Adipose tissue (tissue), 3 donors: ENCODE data around the gene BRAP. TPM values are rescaled to one million over a fixed set of nuclear protein-coding genes. Genes with fewer than 3 reads are reported as not detected.
"Not testable (repeated sequence)": the region's sequence is repeated elsewhere in the genome, so short reads cannot be mapped to it uniquely, and the experiment has no call there.

Experiments
- H3K27ac ChIP-seq: one replicate; pipeline ENCODE4 v1.5.1; 2013; ENCODE audit warnings: low read depth, low read length
- WGBS, 3 donors: extraction: QIAGEN DNeasy Blood & Tissue Kit; methylation state at CpG; one replicate each; pipeline ENCODE4 v1.1.7; 2013; 5-methylcytosine and 5-hydroxymethylcytosine counted together
- polyA plus RNA-seq, 3 donors: library from polyadenylated mRNA; stranded (reverse); fragments of 200-250 nt; gene quantifications; one replicate each; pipeline ENCODE4 v1.2.3, GENCODE V29; 2013
- donor health status: healthy with polysubstance abuse.
- donor health status: Bipolar disorder and iron deficiency.
- donor health status: healthy.

Gene BRAP
- polyA plus RNA-seq, 3 donors, result 4.5 to 7.9 (median 7.4) TPM

- 10 to 21% (median 16%) methylated on average over 15 of the region's 15 CpGs for WGBS, 3 donors
- no peak overlapping the region for H3K27ac ChIP-seq
Observed at GRCh38 chr12:111686574-111687105, 884 bp upstream of the BRAP start.

- 0% methylated on average over 36 of the region's 36 CpGs for WGBS, 3 donors
- H3K27ac ChIP-seq, result no peak overlapping the region
Observed at GRCh38 chr12:111685322-111685810, 390 bp downstream of the BRAP start.

- not testable (repeated sequence) for H3K27ac ChIP-seq
- 55 to 83% (median 81%) methylated on average over 13 of the region's 13 CpGs for WGBS, 3 donors
Observed at GRCh38 chr12:111684485-111685198, 1.1 kb downstream of the BRAP start.

- 92 to 94% (median 93%) methylated on average over 5 of the region's 5 CpGs for WGBS, 3 donors
- H3K27ac ChIP-seq, result no peak overlapping the region
Observed at GRCh38 chr12:111677186-111677585, 8.6 kb downstream of the BRAP start.

- 72 to 81% (median 72%) methylated on average over 3 of the region's 3 CpGs for WGBS, 3 donors
- H3K27ac ChIP-seq, result no peak overlapping the region
Observed at GRCh38 chr12:111673503-111673902, 12.3 kb downstream of the BRAP start.

GRCh38 chr12:111672822-111673381, 12.9 kb downstream of the BRAP start:
- WGBS, 3 donors, result 88 to 91% (median 89%) methylated on average over 10 of the region's 10 CpGs
- no peak overlapping the region for H3K27ac ChIP-seq

- 74 to 83% (median 82%) methylated on average over 11 of the region's 11 CpGs for WGBS, 3 donors
- no peak overlapping the region for H3K27ac ChIP-seq
Observed at GRCh38 chr12:111664961-111665865, 20.5 kb downstream of the BRAP start.

GRCh38 chr12:111664499-111664898, 21.3 kb downstream of the BRAP start:
- H3K27ac ChIP-seq, result no peak overlapping the region
- WGBS, 3 donors, result 85 to 88% (median 88%) methylated on average over 5 of the region's 5 CpGs

- 91 to 96% (median 96%) methylated on average over 4 of the region's 4 CpGs for WGBS, 3 donors
- no peak overlapping the region for H3K27ac ChIP-seq
Observed at GRCh38 chr12:111656016-111656415, 29.7 kb downstream of the BRAP start.

- WGBS, 3 donors, result 90 to 96% (median 93%) methylated on average over 3 of the region's 3 CpGs
- no peak overlapping the region for H3K27ac ChIP-seq
Observed at GRCh38 chr12:111655356-111655755, 30.4 kb downstream of the BRAP start.

- H3K27ac ChIP-seq, result no peak overlapping the region
- WGBS, 3 donors, result 86 to 93% (median 89%) methylated on average over 6 of the region's 6 CpGs
Observed at GRCh38 chr12:111653596-111653995, 32.2 kb downstream of the BRAP start.

- not testable (repeated sequence) for H3K27ac ChIP-seq
- WGBS, 3 donors, result 89 to 96% (median 93%) methylated on average over 9 of the region's 9 CpGs
Observed at GRCh38 chr12:111652530-111652929, 33.2 kb downstream of the BRAP start.

GRCh38 chr12:111650912-111651311, 34.8 kb downstream of the BRAP start:
- 92 to 98% (median 96%) methylated on average over 7 of the region's 7 CpGs for WGBS, 3 donors
- no peak overlapping the region for H3K27ac ChIP-seq

- WGBS, 3 donors, result 94 to 95% (median 94%) methylated on average over 5 of the region's 5 CpGs
- H3K27ac ChIP-seq, result no peak overlapping the region
Observed at GRCh38 chr12:111645433-111645832, 40.3 kb downstream of the BRAP start.

GRCh38 chr12:111643427-111643826, 42.3 kb downstream of the BRAP start:
- 29 to 69% (median 68%) methylated on average over 3 of the region's 3 CpGs for WGBS, 3 donors
- no peak overlapping the region for H3K27ac ChIP-seq

GRCh38 chr12:111642681-111643426, 42.9 kb downstream of the BRAP start:
- 57 to 77% (median 61%) methylated on average over 4 of the region's 4 CpGs for WGBS, 3 donors
- H3K27ac ChIP-seq, result no peak overlapping the region

- WGBS, 3 donors, result 88 to 93% (median 89%) methylated on average over 5 of the region's 5 CpGs
- no peak overlapping the region for H3K27ac ChIP-seq
Observed at GRCh38 chr12:111640506-111640905, 45.2 kb downstream of the BRAP start.

- 61 to 70% (median 69%) methylated on average over 6 of the region's 6 CpGs for WGBS, 3 donors
- no peak overlapping the region for H3K27ac ChIP-seq
Observed at GRCh38 chr12:111638556-111638955, 47.2 kb downstream of the BRAP start.
